SJCRH30 (cell line): ENCODE data around the gene KCP. TPM values are rescaled to one million over a fixed set of nuclear protein-coding genes. Genes with fewer than 3 reads are reported as not detected.

Source experiments
- DNase-seq, 2 experiments: peaks; one replicate each; pipeline ENCODE4 v3.0.0-alpha.2; 2015 to 2020
- H3K27ac ChIP-seq: fragments of 250-450 bp; sonication (Bioruptor Pico); 2 replicates; pipeline ENCODE4 v1.5.1; 2020; ENCODE audit warnings: mild to moderate bottlenecking, moderate library complexity
- H3K27me3 ChIP-seq: fragments of 250-450 bp; sonication (Bioruptor Pico); 2 replicates; pipeline ENCODE4 v1.5.1; 2020; ENCODE audit warnings: mild to moderate bottlenecking, moderate library complexity
- H3K36me3 ChIP-seq: fragments of 250-450 bp; sonication (Bioruptor Pico); 2 replicates; pipeline ENCODE4 v1.5.1; 2020; ENCODE audit warnings: mild to moderate bottlenecking, moderate library complexity
- H3K4me1 ChIP-seq: fragments of 250-450 bp; sonication (Bioruptor Pico); 2 replicates; pipeline ENCODE4 v1.5.1; 2020; ENCODE audit warnings: mild to moderate bottlenecking, moderate library complexity
- H3K4me3 ChIP-seq: fragments of 250-450 bp; sonication (Bioruptor Pico); 2 replicates; pipeline ENCODE4 v1.5.1; 2020; ENCODE audit warnings: mild to moderate bottlenecking, moderate library complexity
- H3K9me3 ChIP-seq: fragments of 250-450 bp; sonication (Bioruptor Pico); replicated peaks from 2 replicates; pipeline ENCODE4 v1.5.1; 2020; ENCODE audit warnings: mild to moderate bottlenecking, moderate library complexity
- total RNA-seq: library from RNA; depleted of rRNA; stranded (reverse); fragments of >200 nt; shearing (Covaris generic); gene quantifications from 2 replicates; pipeline ENCODE4 v1.2.3, GENCODE V29; 2014

The KCP gene
- total RNA-seq, 1 experiment from 2014 or later, result 0.20 TPM

DNA sequence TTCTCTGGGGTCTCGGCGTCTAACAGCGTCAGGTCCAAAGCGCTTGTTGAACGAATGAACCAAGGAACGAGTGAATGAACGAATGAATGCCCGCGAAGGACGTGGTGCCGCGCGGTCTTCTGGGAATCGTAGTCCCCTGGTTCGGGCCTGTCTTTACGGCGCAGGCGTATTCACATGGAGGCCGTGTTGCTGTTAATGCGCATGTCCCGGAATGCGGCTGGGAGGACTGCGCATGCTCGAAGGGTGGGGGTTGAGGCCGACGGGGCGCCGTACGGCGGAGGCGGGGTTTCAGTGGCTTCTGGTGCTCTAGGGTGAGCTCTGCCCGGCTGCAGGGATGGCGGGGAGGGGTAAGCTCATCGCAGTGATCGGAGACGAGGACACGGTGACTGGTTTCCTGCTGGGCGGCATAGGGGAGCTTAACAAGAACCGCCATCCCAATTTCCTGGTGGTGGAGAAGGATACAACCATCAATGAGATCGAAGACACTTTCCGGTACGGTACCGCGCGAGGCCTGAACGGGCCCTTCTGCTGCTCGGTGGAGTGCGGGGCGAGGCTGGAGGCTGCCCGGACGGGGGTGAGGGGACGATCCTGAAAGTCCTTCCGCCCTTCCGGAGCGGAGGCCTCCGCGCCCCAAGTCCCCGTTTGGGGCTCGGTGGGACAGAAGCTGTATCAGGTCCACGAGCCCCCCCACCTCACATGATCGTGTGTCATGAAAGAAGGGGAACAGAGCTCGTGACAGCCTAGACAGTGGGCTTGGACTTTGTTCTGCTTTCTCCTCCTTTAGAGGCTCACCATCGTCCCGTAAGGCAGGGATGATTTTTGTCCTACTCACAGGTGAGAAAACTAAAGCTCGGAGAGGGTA lies 47.7 kb downstream of the KCP start, which contains the start of gene ATP6V1F:
Gene ATP6V1F (plus strand): TSS at position 286 of the 862 bp plus-strand sequence. CDS start 49 bp downstream, at position 335.
- H3K9me3 ChIP-seq, result no peaks in the 10 kb centered on the region
- peaks cover 2% of the 10 kb centered on the region; the same call in 1 of the 2 replicates for H3K4me1 ChIP-seq
- DNase-seq, result peak; percentile 98 to 99
- H3K27me3 ChIP-seq, result no peaks in the 10 kb centered on the region
- peak within 1 kb of the TSS; percentile 74 for H3K4me3 ChIP-seq
- peak within 1 kb of the TSS; percentile 6; the same call in 1 of the 2 replicates for H3K27ac ChIP-seq
- peaks cover 7% of the 10 kb centered on the region; the same call in 1 of the 2 replicates for H3K36me3 ChIP-seq

DNA sequence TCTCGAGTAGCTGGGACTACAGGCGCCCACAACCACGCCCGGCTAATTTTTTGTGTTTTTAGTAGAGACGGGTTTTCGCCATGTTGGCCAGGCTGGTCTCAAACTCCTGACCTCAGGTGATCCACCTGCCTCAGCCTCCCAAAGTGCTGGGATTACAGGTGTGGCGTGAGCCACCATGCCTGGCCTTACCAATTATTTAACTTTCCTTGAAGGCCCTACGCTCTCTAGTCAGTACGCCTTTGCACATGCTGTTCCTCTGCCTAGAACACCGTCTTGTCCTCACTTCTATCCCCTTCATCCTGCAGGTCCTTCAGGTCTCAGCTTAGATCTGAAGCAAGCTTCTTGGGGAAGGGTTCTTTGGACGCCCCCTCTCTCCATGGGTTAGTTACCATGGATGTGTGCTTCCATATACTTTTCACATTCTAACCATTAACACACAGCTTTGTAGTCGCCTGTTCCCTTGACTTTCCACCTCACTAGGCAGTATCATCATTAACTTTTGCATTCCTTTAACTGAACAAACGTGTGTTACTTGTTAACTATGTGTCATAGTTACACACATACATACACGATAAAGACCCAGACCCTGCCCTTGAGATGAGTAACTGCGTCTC lies 48.4 kb downstream of the KCP start:
- H3K4me1 ChIP-seq, result no peaks in the 10 kb centered on the region
- H3K27ac ChIP-seq, result no peak overlapping the region
- peak overlapping the region; percentile 74 for H3K4me3 ChIP-seq

DNA sequence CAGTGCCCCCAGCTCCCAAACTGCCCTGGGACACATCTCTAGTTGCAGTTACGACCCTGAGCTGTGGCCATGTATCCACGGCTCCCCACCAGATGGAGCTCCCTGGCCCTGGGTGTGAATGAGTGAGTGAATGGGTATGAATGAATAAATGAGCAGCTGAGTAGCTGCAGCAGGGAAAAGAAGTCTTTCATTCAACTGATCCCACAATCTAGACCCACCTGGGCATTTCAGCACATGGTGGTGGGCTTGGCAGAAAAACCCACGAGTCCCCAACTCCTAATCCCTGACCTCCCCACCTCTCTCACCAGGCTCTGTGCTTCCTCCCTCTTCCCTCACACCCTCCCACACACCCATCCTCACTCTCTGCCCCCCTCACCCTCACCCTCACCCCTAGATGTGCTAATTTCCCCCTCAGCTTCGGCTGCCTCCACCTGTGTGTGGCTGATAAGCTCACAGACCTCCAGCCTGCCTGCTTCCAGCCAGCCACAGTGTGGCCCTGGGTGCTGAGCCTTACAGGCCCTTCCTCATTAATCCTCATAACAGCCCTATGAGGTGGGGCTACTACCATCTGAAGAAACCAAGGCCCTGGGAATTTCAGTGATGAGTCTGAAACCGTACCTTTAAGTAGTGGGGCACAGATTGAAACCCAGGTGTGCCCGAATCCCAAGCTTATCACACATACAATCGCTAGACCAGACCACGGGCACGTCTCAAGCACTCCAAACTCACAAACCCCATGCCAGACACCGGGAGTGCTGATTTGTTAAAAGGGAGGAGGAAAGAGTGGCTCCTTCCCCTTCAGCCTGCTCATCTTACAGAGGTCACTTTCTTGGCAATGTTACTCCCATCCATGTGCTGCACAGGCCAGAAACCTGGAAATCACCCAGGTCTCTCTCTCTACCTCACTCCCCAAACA lies 50.1 kb downstream of the KCP start:
- H3K4me3 ChIP-seq, result no peak overlapping the region
- H3K9me3 ChIP-seq, result no peaks in the 10 kb centered on the region
- peaks cover 22% of the 10 kb centered on the region for H3K36me3 ChIP-seq
- no peak for DNase-seq
- H3K27me3 ChIP-seq, result no peaks in the 10 kb centered on the region
- no peaks in the 10 kb centered on the region for H3K4me1 ChIP-seq
- no peak overlapping the region for H3K27ac ChIP-seq

More for the DNA sequence above, 48.4 kb downstream of the KCP start:
- H3K27me3 ChIP-seq, result no peaks in the 10 kb centered on the region
- no peak for DNase-seq
- H3K36me3 ChIP-seq, result peaks cover 7% of the 10 kb centered on the region; the same call in 1 of the 2 replicates
- H3K9me3 ChIP-seq, result no peaks in the 10 kb centered on the region

DNA sequence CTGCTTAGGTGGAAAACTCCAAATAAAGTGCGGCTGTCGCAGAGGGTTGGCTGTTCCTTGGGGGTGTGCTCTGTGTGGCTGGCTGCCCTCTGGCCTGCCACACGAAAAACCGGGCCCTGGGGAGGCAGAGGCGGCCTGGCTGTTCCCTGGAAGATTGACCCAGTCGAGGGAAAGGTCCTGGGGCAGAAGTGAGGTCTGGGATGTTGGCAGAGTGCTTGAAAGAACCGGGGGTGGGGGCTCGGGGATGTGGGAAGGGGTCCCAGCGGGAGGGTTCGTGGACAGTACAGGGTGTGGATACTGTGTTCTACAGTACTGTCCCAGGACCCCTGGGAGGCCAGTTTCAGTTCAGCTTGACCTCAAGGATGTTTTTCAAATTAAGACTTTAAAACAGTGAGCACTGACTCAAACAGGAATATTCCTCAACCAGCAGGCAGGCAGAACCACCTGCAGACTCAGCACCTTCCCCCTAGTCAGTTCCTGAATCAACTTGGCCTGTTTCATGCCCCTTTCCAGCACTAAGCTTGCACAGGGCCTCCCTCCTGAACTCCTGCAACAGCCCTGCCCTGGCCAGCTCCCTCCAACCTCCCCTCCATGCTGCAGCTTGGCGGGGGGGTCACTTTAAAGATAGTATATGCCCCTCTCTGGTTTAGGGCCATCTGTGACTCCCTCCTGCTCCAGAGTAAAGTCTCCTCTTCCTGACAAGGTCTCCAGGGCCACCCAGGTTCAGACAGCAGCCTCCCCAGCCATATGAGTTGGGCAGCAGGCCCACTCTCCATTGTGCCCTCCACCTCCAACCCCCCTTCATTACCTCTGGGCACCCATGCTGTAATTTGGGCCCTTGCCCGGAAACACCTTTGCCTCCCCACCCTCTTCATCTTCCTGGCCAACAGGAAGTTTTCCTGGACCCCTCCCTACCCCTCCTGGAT lies 51.0 kb downstream of the KCP start:
- H3K27me3 ChIP-seq, result no peaks in the 10 kb centered on the region

DNA sequence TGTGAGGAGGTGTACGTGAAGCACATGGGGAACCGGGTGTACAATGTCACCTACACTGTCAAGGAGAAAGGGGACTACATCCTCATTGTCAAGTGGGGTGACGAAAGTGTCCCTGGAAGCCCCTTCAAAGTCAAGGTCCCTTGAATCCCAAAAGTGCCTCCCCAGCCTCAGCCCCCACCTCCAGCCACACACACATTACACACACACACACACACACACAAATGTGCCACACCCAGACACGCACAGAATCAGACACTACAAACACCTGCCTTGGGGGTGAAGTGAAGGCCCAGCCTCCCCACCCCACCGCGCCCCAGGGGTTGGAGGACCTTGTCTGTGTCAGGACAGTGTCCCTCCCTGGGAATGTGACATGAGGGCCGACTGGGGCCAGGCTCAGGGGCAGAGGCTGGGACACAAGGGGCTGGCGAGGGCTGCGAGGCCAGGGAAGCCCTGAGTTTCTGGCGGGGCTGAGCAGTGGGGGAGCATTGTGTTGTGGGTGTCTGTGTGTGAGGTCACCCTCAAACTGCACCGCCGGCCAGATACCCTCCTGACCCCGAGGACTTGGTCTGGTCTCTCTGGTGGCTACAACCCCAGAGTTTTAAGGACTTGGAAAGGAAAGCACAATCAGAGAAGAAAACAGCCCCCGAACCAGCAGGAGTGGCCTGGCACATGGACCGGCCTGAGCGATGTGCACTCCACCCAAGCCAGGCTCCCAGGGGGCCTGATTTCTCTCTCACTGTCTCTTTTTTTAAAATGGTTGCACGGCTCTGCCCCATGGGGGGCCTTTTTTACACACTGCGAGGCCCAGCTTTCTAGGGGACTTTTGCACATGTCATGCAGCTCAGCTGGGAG lies 51.9 kb downstream of the KCP start:
- no peaks in the 10 kb centered on the region for H3K27me3 ChIP-seq
- no peaks in the 10 kb centered on the region for H3K9me3 ChIP-seq
- H3K27ac ChIP-seq, result no peak overlapping the region
- H3K4me1 ChIP-seq, result no peaks in the 10 kb centered on the region
- DNase-seq, result no peak
- H3K4me3 ChIP-seq, result no peak overlapping the region
- peaks cover 40% of the 10 kb centered on the region for H3K36me3 ChIP-seq

More for the DNA sequence above, 51.0 kb downstream of the KCP start:
- no peaks in the 10 kb centered on the region for H3K9me3 ChIP-seq
- no peak overlapping the region for H3K4me3 ChIP-seq
- no peak overlapping the region for H3K27ac ChIP-seq
- no peaks in the 10 kb centered on the region for H3K4me1 ChIP-seq
- peaks cover 31% of the 10 kb centered on the region for H3K36me3 ChIP-seq
- DNase-seq, result no peak

DNA sequence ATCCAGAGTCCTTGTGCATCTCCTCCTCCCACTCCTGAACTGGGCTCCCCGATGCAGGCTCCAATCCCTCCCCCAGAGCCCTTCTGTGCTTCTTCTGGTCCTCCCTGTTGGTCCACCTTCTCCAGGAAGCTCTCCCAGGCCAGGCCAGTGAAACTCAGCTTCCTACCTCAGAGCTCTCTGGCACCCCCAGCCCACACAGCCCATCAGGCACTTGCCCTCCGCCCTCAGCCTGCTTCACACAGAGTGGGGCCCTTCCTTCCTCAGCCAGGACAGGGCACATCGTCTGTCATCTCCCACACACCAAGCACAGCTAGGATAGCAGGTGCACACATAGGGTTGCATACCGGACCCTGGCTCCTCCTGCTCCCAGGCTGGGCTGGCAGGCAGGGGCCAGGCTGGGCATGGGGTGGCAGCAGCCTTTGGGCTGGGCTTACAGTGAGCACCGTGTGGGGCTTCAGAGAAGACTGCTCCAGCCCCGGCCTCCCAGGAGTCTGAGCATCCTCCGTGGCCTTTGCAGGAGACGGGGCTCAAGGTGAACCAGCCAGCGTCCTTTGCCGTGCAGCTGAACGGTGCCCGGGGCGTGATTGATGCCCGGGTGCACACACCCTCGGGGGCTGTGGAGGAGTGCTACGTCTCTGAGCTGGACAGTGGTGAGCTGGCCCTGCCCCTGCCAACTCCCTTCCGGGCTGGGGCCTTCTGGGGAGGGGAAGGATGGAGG lies 54.3 kb downstream of the KCP start:
- H3K36me3 ChIP-seq, result peaks cover 65% of the 10 kb centered on the region
- H3K9me3 ChIP-seq, result no peaks in the 10 kb centered on the region
- H3K27me3 ChIP-seq, result no peaks in the 10 kb centered on the region
- no peak overlapping the region for H3K27ac ChIP-seq
- no peaks in the 10 kb centered on the region for H3K4me1 ChIP-seq
- H3K4me3 ChIP-seq, result no peak overlapping the region
- DNase-seq, result no peak

DNA sequence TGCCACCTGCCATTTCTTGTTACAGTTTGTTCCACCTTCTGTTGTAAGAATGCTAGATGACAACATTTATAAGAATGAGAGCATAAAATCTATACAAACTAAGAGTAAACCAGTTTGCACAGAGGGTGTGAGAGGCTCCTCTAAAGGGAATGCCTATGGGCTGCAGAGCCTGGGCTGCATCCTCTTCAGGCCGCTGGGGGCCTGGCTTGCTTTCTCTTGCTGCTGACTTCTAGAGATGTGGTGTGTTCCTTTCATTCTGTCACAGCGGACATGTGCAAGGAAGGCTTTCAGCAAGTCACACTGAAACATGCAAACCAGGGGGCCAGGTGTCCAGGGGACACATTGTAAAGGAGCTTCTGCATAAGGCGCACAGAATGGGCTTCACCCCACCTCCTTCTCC lies 55.0 kb downstream of the KCP start:
- Histone ChIP-seq H3K27me3 (no peaks in the 10 kb centered on the region), H3K4me3 (no peak overlapping the region), H3K27ac (no peak overlapping the region), H3K9me3 (no peaks in the 10 kb centered on the region), H3K4me1 (no peaks in the 10 kb centered on the region), H3K36me3 (peaks cover 71% of the 10 kb centered on the region)
- no peak for DNase-seq

DNA sequence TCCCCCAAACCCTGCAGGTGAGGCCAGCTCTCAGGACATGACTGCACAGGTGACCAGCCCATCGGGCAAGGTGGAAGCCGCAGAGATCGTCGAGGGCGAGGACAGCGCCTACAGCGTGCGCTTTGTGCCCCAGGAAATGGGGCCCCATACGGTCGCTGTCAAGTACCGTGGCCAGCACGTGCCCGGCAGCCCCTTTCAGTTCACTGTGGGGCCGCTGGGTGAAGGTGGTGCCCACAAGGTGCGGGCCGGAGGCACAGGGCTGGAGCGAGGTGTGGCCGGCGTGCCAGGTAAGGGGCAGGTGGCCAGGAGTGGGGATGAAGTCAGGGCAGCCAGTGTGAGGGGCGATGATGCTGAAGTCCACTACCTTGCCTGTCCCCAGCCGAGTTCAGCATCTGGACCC lies 56.1 kb downstream of the KCP start:
- Histone ChIP-seq H3K4me1 (no peaks in the 10 kb centered on the region), H3K4me3 (no peak overlapping the region), H3K27me3 (no peaks in the 10 kb centered on the region), H3K36me3 (peaks cover 82% of the 10 kb centered on the region), H3K9me3 (no peaks in the 10 kb centered on the region), H3K27ac (no peak overlapping the region)
- no peak for DNase-seq

DNA sequence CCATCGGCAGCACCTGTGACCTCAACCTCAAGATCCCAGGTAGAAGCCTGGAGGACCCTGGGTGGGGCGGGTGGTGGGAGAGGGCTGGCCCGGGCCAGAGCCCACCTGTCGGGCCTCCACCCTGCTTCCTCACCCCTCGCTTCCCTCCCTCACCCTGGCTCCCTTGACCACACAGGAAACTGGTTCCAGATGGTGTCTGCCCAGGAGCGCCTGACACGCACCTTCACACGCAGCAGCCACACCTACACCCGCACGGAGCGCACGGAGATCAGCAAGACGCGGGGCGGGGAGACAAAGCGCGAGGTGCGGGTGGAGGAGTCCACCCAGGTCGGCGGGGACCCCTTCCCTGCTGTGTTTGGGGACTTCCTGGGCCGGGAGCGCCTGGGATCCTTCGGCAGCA lies 56.7 kb downstream of the KCP start:
- H3K36me3 ChIP-seq, result peaks cover 84% of the 10 kb centered on the region
- H3K4me3 ChIP-seq, result no peak overlapping the region
- H3K27me3 ChIP-seq, result no peaks in the 10 kb centered on the region
- H3K9me3 ChIP-seq, result no peaks in the 10 kb centered on the region
- H3K27ac ChIP-seq, result no peak overlapping the region
- DNase-seq, result no peak
- H3K4me1 ChIP-seq, result no peaks in the 10 kb centered on the region

DNA sequence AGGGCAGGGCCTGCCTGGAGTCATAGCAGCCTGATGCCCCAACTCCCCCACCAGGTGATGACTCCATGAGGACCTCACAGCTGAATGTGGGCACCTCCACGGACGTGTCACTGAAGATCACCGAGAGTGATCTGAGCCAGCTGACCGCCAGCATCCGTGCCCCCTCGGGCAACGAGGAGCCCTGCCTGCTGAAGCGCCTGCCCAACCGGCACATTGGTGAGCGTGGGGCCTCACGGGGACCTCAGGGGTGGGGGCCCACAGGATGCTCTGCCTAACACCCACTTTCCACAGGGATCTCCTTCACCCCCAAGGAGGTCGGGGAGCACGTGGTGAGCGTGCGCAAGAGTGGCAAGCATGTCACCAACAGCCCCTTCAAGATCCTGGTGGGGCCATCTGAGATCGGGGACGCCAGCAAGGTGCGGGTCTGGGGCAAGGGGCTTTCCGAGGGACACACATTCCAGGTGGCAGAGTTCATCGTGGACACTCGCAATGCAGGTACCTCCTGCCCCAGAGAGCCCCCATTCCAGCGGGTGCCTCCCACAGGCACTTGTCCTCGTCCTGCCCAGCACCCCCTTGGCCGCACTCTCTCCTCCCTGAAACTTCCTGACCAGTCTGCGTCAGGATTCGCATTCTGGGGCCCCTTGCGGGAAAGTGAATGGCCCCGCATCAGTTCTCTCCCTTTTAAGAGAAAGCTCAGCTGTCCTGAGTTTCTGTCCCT lies 57.8 kb downstream of the KCP start:
- Histone ChIP-seq H3K9me3 (no peaks in the 10 kb centered on the region), H3K4me1 (no peaks in the 10 kb centered on the region), H3K4me3 (no peak overlapping the region), H3K27me3 (no peaks in the 10 kb centered on the region), H3K36me3 (peaks cover 91% of the 10 kb centered on the region), H3K27ac (no peak overlapping the region)
- no peak for DNase-seq

DNA sequence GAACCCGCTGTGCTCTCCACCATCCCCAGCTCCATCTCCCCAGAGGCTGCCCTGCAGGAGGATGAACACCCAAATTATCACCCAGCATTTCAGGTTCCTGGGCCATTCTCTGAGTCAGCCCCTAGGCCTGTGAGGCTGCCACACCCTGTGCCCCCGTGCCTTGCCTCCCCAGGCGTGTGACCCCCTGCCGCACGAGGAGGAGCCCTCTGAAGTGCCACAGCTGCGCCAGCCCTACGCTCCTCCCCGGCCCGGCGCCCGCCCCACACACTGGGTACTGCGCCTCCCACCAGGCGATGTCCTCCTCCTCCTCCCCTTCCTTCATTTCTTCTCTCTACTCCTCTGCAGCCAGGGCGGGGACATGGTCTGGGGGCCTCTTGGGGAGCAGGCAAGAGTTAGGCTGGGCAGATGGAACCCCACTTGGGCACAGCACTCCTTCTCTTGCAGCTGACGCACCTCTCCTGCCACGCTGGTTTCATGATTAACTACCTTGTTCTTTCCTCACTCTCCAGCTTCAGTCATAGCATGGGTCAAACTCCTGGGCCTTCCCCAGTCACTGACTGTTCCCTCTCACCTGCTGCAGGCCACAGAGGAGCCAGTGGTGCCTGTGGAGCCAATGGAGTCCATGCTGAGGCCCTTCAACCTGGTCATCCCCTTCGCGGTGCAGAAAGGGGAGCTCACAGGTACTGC lies 60.6 kb downstream of the KCP start:
- no peaks in the 10 kb centered on the region for H3K4me1 ChIP-seq
- DNase-seq, result no peak
- no peak overlapping the region for H3K4me3 ChIP-seq
- no peak overlapping the region for H3K27ac ChIP-seq
- no peaks in the 10 kb centered on the region for H3K9me3 ChIP-seq
- H3K36me3 ChIP-seq, result peaks cover 94% of the 10 kb centered on the region
- H3K27me3 ChIP-seq, result no peaks in the 10 kb centered on the region

DNA sequence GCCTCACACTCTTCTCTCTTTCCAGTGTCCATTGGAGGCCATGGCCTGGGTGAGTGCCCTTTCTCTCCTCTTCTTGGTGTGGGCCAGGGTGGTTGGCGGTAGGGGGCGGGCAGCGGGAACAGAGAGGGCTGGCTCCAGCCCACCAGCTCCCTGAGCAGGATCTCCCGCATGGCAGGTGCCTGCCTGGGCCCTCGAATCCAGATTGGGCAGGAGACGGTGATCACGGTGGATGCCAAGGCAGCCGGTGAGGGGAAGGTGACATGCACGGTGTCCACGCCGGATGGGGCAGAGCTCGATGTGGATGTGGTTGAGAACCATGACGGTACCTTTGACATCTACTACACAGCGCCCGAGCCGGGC lies 61.4 kb downstream of the KCP start:
- Histone ChIP-seq H3K4me1 (no peaks in the 10 kb centered on the region), H3K4me3 (no peak overlapping the region), H3K9me3 (no peaks in the 10 kb centered on the region), H3K36me3 (peaks cover 94% of the 10 kb centered on the region), H3K27me3 (no peaks in the 10 kb centered on the region), H3K27ac (no peak overlapping the region)
- no peak for DNase-seq
